ENCODE data around the gene CLCN7.

GRCh38 chr16:1433263-1433560, 41.6 kb downstream of the CLCN7 start:
- TF ChIP-seq CTCF (IDR thresholded peaks at IDR 0.05) (no peak), POLR2A (IDR thresholded peaks at IDR 0.05) (no peak)

Measured in body of pancreas (tissue), 4 donors.